HEK293T (cell line): ENCODE measurements around the gene RXRG.

Experiments
- CTCF ChIA-PET: fragments of 350-600 bp; formaldehyde crosslinking; extraction: SDS; loops from one replicate; lab custom pipeline; 2021; ENCODE audit warnings: antibody characterized with exemption, inconsistent platforms; lab: Yijun Ruan, JAX
- POLR2A ChIA-PET: fragments of 350-600 bp; formaldehyde crosslinking; extraction: SDS; loops from one replicate; lab custom pipeline; 2020; ENCODE audit warnings: antibody characterized with exemption, inconsistent platforms; lab: Yijun Ruan, JAX
- DNase-seq: peaks from one replicate; pipeline ENCODE4 v3.0.0; 2012; ENCODE audit warnings: mixed read lengths; ENCODE audit errors: extremely low spot score
- ARNT ChIP-seq: fragments of 450-650 bp; IDR thresholded peaks from 2 replicates; pipeline ENCODE4 v1.6.1; 2017; ENCODE audit warnings: mild to moderate bottlenecking
- BHLHE40 ChIP-seq: fragments of 450-650 bp; IDR thresholded peaks from 2 replicates; pipeline ENCODE4 v1.6.1; 2016; ENCODE audit warnings: mild to moderate bottlenecking, moderate library complexity, borderline replicate concordance
- CTBP1 ChIP-seq: fragments of 450-650 bp; IDR thresholded peaks from 2 replicates; pipeline ENCODE4 v1.6.1; 2016; ENCODE audit warnings: borderline replicate concordance
- ELF4 ChIP-seq: fragments of 450-650 bp; IDR thresholded peaks from 2 replicates; pipeline ENCODE4 v1.6.1; 2017; ENCODE audit warnings: antibody characterized with exemption
- FOXA1 ChIP-seq: fragments of 450-650 bp; IDR thresholded peaks from 2 replicates; pipeline ENCODE4 v1.6.1; 2016; ENCODE audit warnings: mild to moderate bottlenecking
- FOXK2 ChIP-seq: fragments of 450-650 bp; IDR thresholded peaks from 2 replicates; pipeline ENCODE4 v1.6.1; 2016; ENCODE audit warnings: mild to moderate bottlenecking
- FOXM1 ChIP-seq: fragments of 450-650 bp; IDR thresholded peaks from 2 replicates; pipeline ENCODE4 v1.6.1; 2017; ENCODE audit warnings: mild to moderate bottlenecking, borderline replicate concordance
- HDGF ChIP-seq: fragments of 450-650 bp; IDR thresholded peaks from 2 replicates; pipeline ENCODE4 v1.6.1; 2017; ENCODE audit warnings: antibody characterized with exemption, borderline replicate concordance
- L3MBTL2 ChIP-seq: fragments of 450-650 bp; conservative IDR thresholded peaks from 2 replicates; pipeline ENCODE4 v1.6.1; 2016; ENCODE audit warnings: mild to moderate bottlenecking
- LEF1 ChIP-seq: fragments of 450-650 bp; IDR thresholded peaks from 2 replicates; pipeline ENCODE4 v1.6.1; 2017; ENCODE audit warnings: mild to moderate bottlenecking, borderline replicate concordance
- NFRKB ChIP-seq: fragments of 450-650 bp; IDR thresholded peaks from 2 replicates; pipeline ENCODE4 v1.6.1; 2016; ENCODE audit warnings: mild to moderate bottlenecking, moderate library complexity
- PKNOX1 ChIP-seq: fragments of 450-650 bp; IDR thresholded peaks from 2 replicates; pipeline ENCODE4 v1.6.1; 2016
- SP1 ChIP-seq: fragments of 450-650 bp; IDR thresholded peaks from 2 replicates; pipeline ENCODE4 v1.6.1; 2017
- SUZ12 ChIP-seq: fragments of 450-650 bp; IDR thresholded peaks from 2 replicates; pipeline ENCODE4 v1.6.1; 2016; ENCODE audit warnings: mild to moderate bottlenecking
- TARDBP ChIP-seq: fragments of 450-650 bp; IDR thresholded peaks from 2 replicates; pipeline ENCODE4 v1.6.1; 2016
- ZNF384 ChIP-seq: fragments of 450-650 bp; IDR thresholded peaks from 2 replicates; pipeline ENCODE4 v1.6.1; 2016

RXRG gene

GRCh38 chr1:165456114-165456513 lies 11.2 kb upstream of the RXRG start:
- no peak for DNase-seq
- ChIA-PET CTCF (no interaction called here), POLR2A (no interaction called here)
- TF ChIP-seq PKNOX1 (no peak), FOXA1 (no peak), FOXM1 (no peak), SUZ12 (no peak), LEF1 (no peak), NFRKB (no peak), FOXK2 (no peak), ARNT (no peak), TARDBP (no peak), HDGF (no peak), L3MBTL2 (no peak), BHLHE40 (no peak), ZNF384 (no peak), ELF4 (no peak), CTBP1 (no peak), SP1 (no peak)

GRCh38 chr1:165455111-165455510 lies 10.2 kb upstream of the RXRG start:
- ChIA-PET POLR2A (no interaction called here), CTCF (no interaction called here)
- DNase-seq: no peak
- no peak for TF ChIP-seq SUZ12
- TF ChIP-seq HDGF: no peak
- TF ChIP-seq ARNT: no peak
- TF ChIP-seq LEF1: no peak
- no peak for TF ChIP-seq FOXA1
- TF ChIP-seq L3MBTL2: no peak
- no peak for TF ChIP-seq SP1
- no peak for TF ChIP-seq FOXM1
- no peak for TF ChIP-seq CTBP1
- no peak for TF ChIP-seq ZNF384
- no peak for TF ChIP-seq TARDBP

- CTCF ChIA-PET: no interaction called here
- DNase-seq: no peak
- TF ChIP-seq ZNF384 (no peak), ELF4 (no peak), FOXM1 (no peak), SP1 (no peak), HDGF (no peak), ARNT (no peak), LEF1 (no peak), NFRKB (no peak), CTBP1 (no peak), FOXA1 (no peak), TARDBP (no peak)
- POLR2A ChIA-PET: no interaction called here
These were observed 9.2 kb upstream of the RXRG start for GRCh38 chr1:165454091-165454610.

GRCh38 chr1:165452336-165453130 lies 7.6 kb upstream of the RXRG start:
- TF ChIP-seq L3MBTL2: no peak
- TF ChIP-seq LEF1: no peak
- TF ChIP-seq FOXA1: no peak
- TF ChIP-seq NFRKB: no peak
- TF ChIP-seq HDGF: no peak
- TF ChIP-seq SUZ12: no peak
- no peak for TF ChIP-seq SP1
- no peak for TF ChIP-seq ARNT
- no peak for TF ChIP-seq PKNOX1
- TF ChIP-seq TARDBP: no peak
- TF ChIP-seq FOXK2: no peak
- DNase-seq: no peak
- POLR2A ChIA-PET: no interaction called here
- CTCF ChIA-PET: no interaction called here

- POLR2A ChIA-PET: no interaction called here
- CTCF ChIA-PET: no interaction called here
- no peak for TF ChIP-seq FOXM1
- no peak for TF ChIP-seq L3MBTL2
- TF ChIP-seq ELF4: no peak
- no peak for TF ChIP-seq HDGF
- TF ChIP-seq SP1: no peak
- no peak for TF ChIP-seq TARDBP
- no peak for TF ChIP-seq FOXK2
- no peak for TF ChIP-seq SUZ12
- no peak for DNase-seq
These were observed 6.8 kb upstream of the RXRG start for GRCh38 chr1:165451691-165452090.

GRCh38 chr1:165449131-165449530 lies 4.2 kb upstream of the RXRG start:
- ChIA-PET POLR2A (no interaction called here), CTCF (interaction anchor here (0.6 kb wide), 1 partner anchor 1608 kb away, joined by 3 read pairs; no protein-coding TSS in a partner anchor)
- DNase-seq: no peak
- TF ChIP-seq NFRKB (no peak), ARNT (no peak)

- ChIA-PET POLR2A (no interaction called here), CTCF (no interaction called here)
- DNase-seq: no peak
- TF ChIP-seq LEF1 (no peak), PKNOX1 (no peak), BHLHE40 (no peak), FOXM1 (no peak), HDGF (no peak), SUZ12 (no peak), TARDBP (no peak)
These were observed 462 bp upstream of the RXRG start for GRCh38 chr1:165445388-165445787.
